Peyer's patch (tissue), 4 donors: Measurements from ENCODE around the gene ELP4.

ENCODE experiments used
- CTCF ChIP-seq, 6 experiments: fragments of 450-650 bp in 4 of 6; fragments of 200-600 bp in 2 of 6; sonication (generic) in 1 of 6; IDR thresholded peaks; one replicate each; pipeline ENCODE4 v1.5.1; 2017 to 2019; ENCODE audit warnings: antibody characterized with exemption in 6 of 6, mild to moderate bottlenecking in 3 of 6, moderate library complexity in 1 of 6
- POLR2A ChIP-seq, 2 donors: fragments of 450-650 bp; IDR thresholded peaks; one replicate each; pipeline ENCODE4 v1.5.1; 2017; ENCODE audit warnings: antibody characterized with exemption in 2 of 2, mild to moderate bottlenecking in 2 of 2, moderate library complexity in 2 of 2

GRCh38 chr11:31795706-31796498 lies 286.3 kb downstream of the ELP4 start:
- TF ChIP-seq CTCF (IDR thresholded peaks at IDR 0.05), result no peak
- no peak for TF ChIP-seq POLR2A (IDR thresholded peaks at IDR 0.05)
